RWPE2 (cell line): ENCODE data around the gene IGFL3.
"Not testable (repeated sequence)": the region's sequence is repeated elsewhere in the genome, so short reads cannot be mapped to it uniquely, and the experiment has no call there.

Experiments
- ATAC-seq: fragments of 200-7000 bp; cut with Tn5 transposase; 3 replicates; pipeline ENCODE4 v1.9.1; 2021; ENCODE audit warnings: low read depth
- DNase-seq: peaks from one replicate; pipeline ENCODE4 v3.0.0-alpha.2; 2020; ENCODE audit warnings: low spot score
- H3K27ac ChIP-seq: fragments of 450-650 bp; 2 replicates; pipeline ENCODE4 v1.5.1; 2017; ENCODE audit warnings: mild to moderate bottlenecking; ENCODE audit not compliant: poor library complexity, severe bottlenecking
- H3K27me3 ChIP-seq: fragments of 250-450 bp; sonication (Bioruptor Pico); 2 replicates; pipeline ENCODE4 v1.5.1; 2021; ENCODE audit warnings: mild to moderate bottlenecking, moderate library complexity; ENCODE audit not compliant: insufficient read depth, poor library complexity, severe bottlenecking
- H3K36me3 ChIP-seq: fragments of 250-450 bp; sonication (Bioruptor Pico); 2 replicates; pipeline ENCODE4 v1.5.1; 2020; ENCODE audit warnings: low read depth, mild to moderate bottlenecking, moderate library complexity
- H3K4me1 ChIP-seq: fragments of 250-450 bp; sonication (Bioruptor Pico); 2 replicates; pipeline ENCODE4 v1.5.1; 2021; ENCODE audit warnings: mild to moderate bottlenecking, moderate library complexity; ENCODE audit not compliant: insufficient read depth, poor library complexity, severe bottlenecking
- H3K4me3 ChIP-seq: fragments of 250-450 bp; sonication (Bioruptor Pico); 2 replicates; pipeline ENCODE4 v1.5.1; 2021; ENCODE audit warnings: mild to moderate bottlenecking, moderate library complexity; ENCODE audit not compliant: severe bottlenecking
- H3K9me3 ChIP-seq: fragments of 250-450 bp; sonication (Bioruptor Pico); 2 replicates; pipeline ENCODE4 v1.5.1; 2021; ENCODE audit warnings: mild to moderate bottlenecking, moderate library complexity; ENCODE audit not compliant: severe bottlenecking
- TF ChIP-seq, protein P1 (sequence below): fragments of 450-650 bp; IDR thresholded peaks from one replicate; pipeline ENCODE4 v1.5.1; 2017; ENCODE audit warnings: mild to moderate bottlenecking, moderate library complexity; ENCODE audit not compliant: poor library complexity, severe bottlenecking

Gene IGFL3

GRCh38 chr19:46113726-46114125 lies 10.8 kb downstream of the IGFL3 start:
- H3K9me3 ChIP-seq = no peaks in the 10 kb centered on the region
- H3K4me1 ChIP-seq = peaks cover 22% of the 10 kb centered on the region
- no peaks in the 10 kb centered on the region for H3K27me3 ChIP-seq
- TF ChIP-seq, protein P1, sequence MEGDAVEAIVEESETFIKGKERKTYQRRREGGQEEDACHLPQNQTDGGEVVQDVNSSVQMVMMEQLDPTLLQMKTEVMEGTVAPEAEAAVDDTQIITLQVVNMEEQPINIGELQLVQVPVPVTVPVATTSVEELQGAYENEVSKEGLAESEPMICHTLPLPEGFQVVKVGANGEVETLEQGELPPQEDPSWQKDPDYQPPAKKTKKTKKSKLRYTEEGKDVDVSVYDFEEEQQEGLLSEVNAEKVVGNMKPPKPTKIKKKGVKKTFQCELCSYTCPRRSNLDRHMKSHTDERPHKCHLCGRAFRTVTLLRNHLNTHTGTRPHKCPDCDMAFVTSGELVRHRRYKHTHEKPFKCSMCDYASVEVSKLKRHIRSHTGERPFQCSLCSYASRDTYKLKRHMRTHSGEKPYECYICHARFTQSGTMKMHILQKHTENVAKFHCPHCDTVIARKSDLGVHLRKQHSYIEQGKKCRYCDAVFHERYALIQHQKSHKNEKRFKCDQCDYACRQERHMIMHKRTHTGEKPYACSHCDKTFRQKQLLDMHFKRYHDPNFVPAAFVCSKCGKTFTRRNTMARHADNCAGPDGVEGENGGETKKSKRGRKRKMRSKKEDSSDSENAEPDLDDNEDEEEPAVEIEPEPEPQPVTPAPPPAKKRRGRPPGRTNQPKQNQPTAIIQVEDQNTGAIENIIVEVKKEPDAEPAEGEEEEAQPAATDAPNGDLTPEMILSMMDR = no peak
- DNase-seq (no peak), ATAC-seq (no peak)
- no peaks in the 10 kb centered on the region for H3K36me3 ChIP-seq
- no peak overlapping the region for H3K27ac ChIP-seq
- no peak overlapping the region for H3K4me3 ChIP-seq

DNA sequence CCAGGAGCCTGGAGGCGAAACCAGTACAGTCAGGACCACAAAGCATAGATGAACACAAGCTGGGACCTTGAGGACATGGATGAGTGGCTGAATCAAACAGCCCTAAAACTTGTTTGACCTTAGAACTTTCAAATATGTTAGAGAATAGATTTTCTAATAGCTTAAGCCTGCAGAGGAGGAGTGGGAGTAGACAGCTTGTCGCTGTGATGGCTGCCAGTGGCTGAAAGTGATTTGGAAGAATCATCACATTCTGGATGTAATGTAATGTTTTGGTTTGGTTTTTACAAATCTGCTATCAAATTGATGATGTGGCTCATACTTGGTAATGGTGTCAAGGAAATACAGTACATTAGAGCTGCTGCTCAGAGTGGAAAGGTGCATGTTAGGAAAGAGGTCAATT lies 12.0 kb downstream of the IGFL3 start:
- Histone ChIP-seq H3K27ac (no peak overlapping the region), H3K4me1 (peaks cover 15% of the 10 kb centered on the region), H3K27me3 (no peaks in the 10 kb centered on the region), H3K4me3 (no peak overlapping the region), H3K36me3 (no peaks in the 10 kb centered on the region), H3K9me3 (no peaks in the 10 kb centered on the region)
- TF ChIP-seq, protein P1 = no peak
- DNase-seq (no peak), ATAC-seq (no peak)

GRCh38 chr19:46111376-46111775 lies 13.1 kb downstream of the IGFL3 start:
- Histone ChIP-seq H3K4me3 (no peak overlapping the region), H3K9me3 (no peaks in the 10 kb centered on the region), H3K36me3 (no peaks in the 10 kb centered on the region), H3K4me1 (peaks cover 14% of the 10 kb centered on the region), H3K27me3 (no peaks in the 10 kb centered on the region), H3K27ac (no peak overlapping the region)
- DNase-seq (no peak), ATAC-seq (no peak)
- TF ChIP-seq, protein P1 = no peak

DNA sequence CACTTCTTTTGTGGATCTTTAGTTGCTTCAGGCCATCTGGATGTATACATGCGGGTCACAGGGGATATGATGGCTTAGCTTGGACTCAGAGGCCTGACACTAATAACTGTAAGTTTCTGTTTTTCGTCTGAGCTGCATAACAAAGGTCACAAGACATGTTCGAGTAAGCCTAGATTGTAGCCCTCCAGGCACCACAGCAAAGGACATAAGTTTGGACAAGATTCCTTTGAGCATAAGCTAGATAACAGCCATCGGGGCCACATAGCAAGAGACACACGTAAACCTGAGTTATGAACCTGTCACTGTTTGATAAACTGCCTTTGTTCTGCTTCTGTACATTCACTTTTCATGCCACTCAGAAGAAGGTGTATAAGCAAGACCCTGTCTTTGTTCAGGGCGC lies 14.6 kb downstream of the IGFL3 start:
- no peaks in the 10 kb centered on the region for H3K9me3 ChIP-seq
- H3K27ac ChIP-seq = no peak overlapping the region
- DNase-seq = no peak
- no peak overlapping the region for H3K4me3 ChIP-seq
- ATAC-seq = no peak
- no peaks in the 10 kb centered on the region for H3K27me3 ChIP-seq
- H3K36me3 ChIP-seq = no peaks in the 10 kb centered on the region
- TF ChIP-seq, protein P1 = no peak
- peaks cover under 1% of the 10 kb centered on the region for H3K4me1 ChIP-seq

DNA sequence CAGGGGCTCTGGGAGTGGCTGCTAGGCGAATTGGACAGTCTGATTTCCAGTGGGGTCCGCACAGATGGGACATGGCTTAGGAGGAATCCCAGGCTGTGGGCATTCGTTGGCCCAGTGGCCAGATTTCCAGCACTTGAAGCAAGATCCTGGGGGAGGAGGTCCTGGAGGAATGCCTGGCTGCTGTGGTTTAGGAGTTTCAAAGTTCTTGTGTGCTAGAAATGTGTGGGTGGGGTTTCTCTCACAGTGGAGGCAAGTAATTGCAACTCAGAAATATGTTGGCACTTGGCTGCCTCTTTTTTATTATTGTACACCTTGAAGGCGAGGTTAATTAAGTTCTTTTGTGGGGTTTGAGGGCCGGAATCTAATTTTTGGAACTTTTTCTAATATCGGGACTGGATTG lies 17.1 kb downstream of the IGFL3 start:
- Histone ChIP-seq H3K9me3 (no peaks in the 10 kb centered on the region), H3K36me3 (no peaks in the 10 kb centered on the region), H3K4me3 (no peak overlapping the region), H3K4me1 (no peaks in the 10 kb centered on the region), H3K27me3 (no peaks in the 10 kb centered on the region), H3K27ac (no peak overlapping the region)
- ATAC-seq (no peak), DNase-seq (no peak)
- TF ChIP-seq, protein P1 = no peak

GRCh38 chr19:46102333-46102732 lies 22.2 kb downstream of the IGFL3 start:
- not testable (repeated sequence) for ATAC-seq, H3K36me3 ChIP-seq, H3K27me3 ChIP-seq, H3K4me1 ChIP-seq, H3K9me3 ChIP-seq, DNase-seq, H3K4me3 ChIP-seq, H3K27ac ChIP-seq
